NK-92 treated with Interleukin-12 subunit alpha and Interleukin-12 subunit beta, amount 100 ng/mL, for 24 hours (cell line): Measurements from ENCODE around the gene NBPF26.
"Not testable (repeated sequence)": the region's sequence is repeated elsewhere in the genome, so short reads cannot be mapped to it uniquely, and the experiment has no call there.

ENCODE experiments used
- DNase-seq: peaks from one replicate; lab custom pipeline; 2025; lab: John Stamatoyannopoulos, UW

Gene NBPF26

GRCh38 chr1:120858144-120858543 is 134.4 kb downstream of the NBPF26 start:
- not testable (repeated sequence) for DNase-seq

- DNase-seq = not testable (repeated sequence)
Observed at GRCh38 chr1:120859615-120860234, 136.0 kb downstream of the NBPF26 start.

GRCh38 chr1:120878206-120878605 is 154.5 kb downstream of the NBPF26 start:
- DNase-seq = not testable (repeated sequence)

- not testable (repeated sequence) for DNase-seq
Observed at GRCh38 chr1:120880056-120880455, 156.3 kb downstream of the NBPF26 start.

- not testable (repeated sequence) for DNase-seq
Observed at GRCh38 chr1:120881934-120882333, 158.2 kb downstream of the NBPF26 start.
